GM18505 (cell line): ENCODE data around the gene LIN37.
A peak's percentile ranks its signal among the peaks of the same experiment; 100 is the strongest.
"Not testable (repeated sequence)": the region's sequence is repeated elsewhere in the genome, so short reads cannot be mapped to it uniquely, and the experiment has no call there.

Experiments
- ATAC-seq: cut with Tn5 transposase; IDR thresholded peaks from one replicate; pipeline ENCODE4 v1.9.1; 2021; ENCODE audit not compliant: unreplicated experiment
- POLR2A ChIP-seq: IDR thresholded peaks from 4 replicates; pipeline ENCODE4 v1.6.1; 2011; ENCODE audit warnings: borderline replicate concordance; ENCODE audit not compliant: insufficient read depth, insufficient read length; ENCODE audit errors: extremely low read depth

LIN37 gene

GRCh38 chr19:35715981-35716800, 32.2 kb upstream of the LIN37 start:
- no peak for TF ChIP-seq POLR2A
- no peak for ATAC-seq

DNA sequence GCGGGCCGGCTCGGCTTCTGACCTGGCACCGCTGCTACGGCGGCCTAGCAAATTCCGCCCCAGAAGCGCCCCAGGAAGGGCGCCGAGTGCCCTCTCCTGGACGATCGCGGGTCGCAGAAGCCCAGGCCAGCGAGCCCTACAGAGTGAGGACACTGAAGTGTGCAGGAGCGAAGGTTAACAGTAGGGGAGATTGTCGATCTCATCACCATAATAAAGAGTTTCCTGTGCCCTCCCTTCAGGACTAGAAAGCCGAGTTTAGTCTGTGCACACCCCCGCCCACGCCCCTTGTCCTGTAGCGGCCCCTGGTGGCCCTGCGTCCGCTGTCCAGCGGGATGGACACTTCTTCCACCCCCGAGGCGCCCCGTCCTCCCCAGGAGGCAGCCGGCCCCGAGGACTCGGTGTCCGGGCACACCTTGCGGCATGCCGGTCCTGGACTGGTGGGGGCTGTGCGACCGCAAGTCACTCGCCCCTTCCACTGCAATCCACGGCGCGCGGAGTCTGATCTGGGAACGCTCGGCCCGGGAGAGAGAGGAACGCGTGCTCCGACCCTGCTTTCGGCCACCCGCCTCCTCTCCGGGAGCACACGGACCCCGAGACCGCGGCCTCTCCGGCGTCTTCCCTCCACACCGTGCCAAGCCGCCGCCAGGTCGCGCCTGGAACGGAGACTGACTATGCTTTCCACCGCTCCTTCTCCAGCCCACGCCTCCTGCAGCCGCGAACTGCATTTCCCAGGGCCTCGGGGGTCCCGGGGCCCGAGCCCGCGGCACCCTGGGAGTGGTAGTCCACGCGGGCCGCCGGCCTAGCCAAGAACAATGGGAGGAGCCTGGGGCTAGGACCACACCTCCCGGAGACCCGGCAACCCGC, 31.3 kb upstream of the LIN37 start:
- TF ChIP-seq POLR2A: no peak
- ATAC-seq: peak; percentile 53

DNA sequence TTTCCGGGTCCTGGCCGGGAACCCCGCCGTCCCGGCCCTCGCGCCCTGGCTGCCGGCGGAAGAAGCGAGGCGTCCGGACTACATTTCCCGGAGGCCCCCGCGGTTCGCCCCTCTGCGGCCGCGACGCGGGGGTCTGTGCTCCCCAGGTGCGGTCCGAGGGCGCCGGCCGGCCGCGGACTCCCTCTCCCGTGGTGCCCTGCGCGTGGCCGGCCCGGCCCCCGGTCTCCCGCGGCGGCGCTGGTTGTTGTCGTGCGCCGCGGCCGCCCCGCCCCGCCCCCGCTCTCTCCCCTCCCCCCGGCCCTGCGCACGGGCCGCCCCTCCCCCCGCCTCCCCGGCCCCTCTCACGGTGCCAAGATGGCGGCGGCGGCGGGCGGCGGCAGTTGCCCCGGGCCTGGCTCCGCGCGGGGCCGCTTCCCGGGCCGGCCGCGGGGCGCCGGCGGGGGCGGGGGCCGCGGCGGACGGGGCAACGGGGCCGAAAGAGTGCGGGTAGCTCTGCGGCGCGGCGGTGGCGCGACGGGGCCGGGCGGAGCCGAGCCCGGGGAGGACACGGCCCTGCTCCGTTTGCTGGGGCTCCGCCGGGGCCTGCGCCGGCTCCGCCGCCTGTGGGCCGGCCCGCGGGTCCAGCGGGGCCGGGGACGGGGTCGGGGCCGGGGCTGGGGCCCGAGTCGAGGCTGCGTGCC, 30.6 kb upstream of the LIN37 start, which contains the start of gene KMT2B:
Gene KMT2B (plus strand): TSS at position 339 of the 680 bp plus-strand sequence. CDS start 16 bp downstream, at position 355.
- peak; percentile 38 for ATAC-seq
- TF ChIP-seq POLR2A: peak; percentile 55

DNA sequence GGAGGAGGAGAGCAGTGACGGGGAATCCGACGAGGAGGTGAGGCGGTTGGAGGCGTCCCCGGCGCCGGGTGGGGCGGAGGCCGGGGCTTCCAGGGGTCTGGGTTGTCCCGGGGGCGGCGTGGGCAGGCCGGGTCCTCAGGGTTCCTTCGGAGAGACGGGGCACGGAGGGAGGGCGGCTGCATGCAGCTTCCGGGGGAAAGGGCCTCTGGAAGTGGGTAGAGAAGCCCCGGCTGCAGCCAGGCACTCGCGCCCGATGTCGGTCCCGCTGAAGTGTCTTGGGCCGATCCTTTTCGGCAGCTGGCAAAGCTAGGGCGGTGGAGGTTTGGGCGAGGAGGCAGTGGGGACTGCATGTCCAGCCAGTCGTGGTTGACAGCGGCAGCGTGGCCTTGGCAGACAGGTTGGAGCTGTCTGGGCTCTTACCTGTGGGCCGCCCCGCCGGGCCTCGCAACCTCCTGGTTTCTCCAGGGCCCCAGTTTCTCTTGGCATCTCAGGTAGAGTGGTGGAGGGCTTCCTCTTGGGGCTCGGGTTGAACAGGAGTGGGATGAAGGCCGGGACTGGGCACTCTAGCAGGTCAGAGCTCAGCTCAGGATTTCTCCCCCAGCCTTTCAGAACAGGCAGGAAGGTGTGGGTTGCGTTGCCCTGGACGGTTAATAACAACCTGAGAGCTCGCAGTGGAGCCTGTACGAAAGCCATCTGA, 29.9 kb upstream of the LIN37 start:
- no peak for TF ChIP-seq POLR2A
- peak; percentile 3 for ATAC-seq

- TF ChIP-seq POLR2A: peak; percentile 5
- ATAC-seq: no peak
Observed at GRCh38 chr19:35719402-35720162, 28.8 kb upstream of the LIN37 start.

GRCh38 chr19:35720163-35720524, 28.2 kb upstream of the LIN37 start:
- no peak for TF ChIP-seq POLR2A
- no peak for ATAC-seq

GRCh38 chr19:35720648-35721047, 27.7 kb upstream of the LIN37 start:
- no peak for TF ChIP-seq POLR2A

GRCh38 chr19:35721374-35721773, 27.0 kb upstream of the LIN37 start:
- peak; percentile 23 for TF ChIP-seq POLR2A
- ATAC-seq: no peak

More at GRCh38 chr19:35720648-35721047, 27.7 kb upstream of the LIN37 start:
- no peak for ATAC-seq

GRCh38 chr19:35722461-35722860, 25.9 kb upstream of the LIN37 start:
- no peak for ATAC-seq
- peak; percentile 6 for TF ChIP-seq POLR2A

- no peak for TF ChIP-seq POLR2A
- ATAC-seq: no peak
Observed at GRCh38 chr19:35722897-35723296, 25.5 kb upstream of the LIN37 start.

DNA sequence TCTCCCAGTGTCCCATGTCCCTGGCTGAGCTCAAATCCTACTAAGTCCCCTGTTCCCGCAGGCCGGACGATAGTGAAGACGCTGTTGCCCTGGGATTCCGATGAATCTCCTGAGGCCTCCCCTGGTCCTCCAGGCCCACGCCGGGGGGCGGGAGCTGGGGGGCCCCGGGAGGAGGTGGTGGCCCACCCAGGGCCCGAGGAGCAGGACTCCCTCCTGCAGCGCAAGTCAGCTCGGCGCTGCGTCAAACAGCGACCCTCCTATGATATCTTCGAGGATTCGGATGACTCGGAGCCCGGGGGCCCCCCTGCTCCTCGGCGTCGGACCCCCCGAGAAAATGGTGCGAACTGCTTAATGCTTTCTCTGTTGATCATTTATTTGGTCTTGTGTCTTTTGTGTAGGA, 24.7 kb upstream of the LIN37 start:
- no peak for TF ChIP-seq POLR2A

DNA sequence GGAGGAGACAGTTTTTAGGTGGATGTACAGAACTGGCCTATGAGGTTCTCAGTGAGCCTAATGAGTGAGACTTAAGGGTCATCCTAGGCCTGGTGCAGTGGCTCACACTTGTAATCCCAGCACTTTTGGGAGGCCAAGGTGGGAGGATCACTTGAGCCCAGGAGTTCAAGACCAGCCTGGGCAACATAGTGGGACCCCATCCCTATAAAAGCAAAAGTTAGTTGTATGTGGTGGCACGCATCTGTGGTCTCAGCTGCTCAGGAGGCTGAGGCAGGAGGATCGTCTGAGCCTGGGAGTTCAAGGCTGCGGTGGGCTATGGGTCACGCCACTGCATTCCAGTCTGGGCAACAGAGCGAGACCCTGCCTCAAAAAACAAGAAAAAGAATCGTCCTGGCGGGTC, 24.2 kb upstream of the LIN37 start:
- not testable (repeated sequence) for ATAC-seq

More for the DNA sequence above, 24.7 kb upstream of the LIN37 start:
- ATAC-seq: no peak

- no peak for ATAC-seq
- TF ChIP-seq POLR2A: no peak
Observed at GRCh38 chr19:35724560-35724959, 23.8 kb upstream of the LIN37 start.
